K562 (cell line): ENCODE data around the gene NPVF. TPM values are rescaled to one million over a fixed set of nuclear protein-coding genes. Genes with fewer than 3 reads are reported as not detected.

Experiments
- ATAC-seq: fragments of 200-7000 bp; cut with Tn5 transposase; 3 replicates; pipeline ENCODE4 v1.9.1; 2020; ENCODE audit warnings: moderate library complexity
- BruUV-seq: library from RNA; stranded (reverse); fragments of 400-500 nt; replicated peaks from 2 replicates; lab custom pipeline; 2021; lab: Mats Ljungman, UMichigan
- CTCF ChIA-PET: fragments of 300-600 bp; formaldehyde crosslinking; extraction: SDS; loops from one replicate; lab custom pipeline; 2021; ENCODE audit warnings: low intra/inter-chr PET ratio; lab: Yijun Ruan, JAX
- POLR2A ChIA-PET: fragments of 300-600, 350-650 bp; sonication (Branson Sonifier 250); formaldehyde crosslinking; extraction: SDS; loops from one replicate; lab custom pipeline; 2021; ENCODE audit warnings: antibody characterized with exemption, inconsistent platforms; lab: Yijun Ruan, JAX
- DNase-seq, 4 experiments: peaks; one replicate each; pipeline versions ENCODE4 v3.0.0 to v3.0.0-alpha.2; 2011 to 2018; ENCODE audit warnings: low spot score in 3 of 4, mixed read lengths in 3 of 4; ENCODE audit errors: extremely low read depth in 1 of 4
- FAIRE-seq: peaks from 2 replicates; lab custom pipeline; 2011; peaks lifted over from hg19 to GRCh38; lab: Jason Lieb, UNC
- H2AFZ ChIP-seq: 2 replicates; pipeline ENCODE4 v1.6.0; 2011; ENCODE audit warnings: low read depth, low read length, control low read depth, inconsistent platforms
- H3K27ac ChIP-seq: fragments of 200-600 bp; 3 replicates; pipeline ENCODE4 v1.8.0; 2011; ENCODE audit warnings: low read depth, mild to moderate bottlenecking, control low read depth, inconsistent platforms, low read length, moderate library complexity, mixed read lengths; ENCODE audit errors: extremely low read depth
- H3K27me3 ChIP-seq, 2 experiments: fragments of 300-600 bp in 1 of 2; 2 replicates in 1 of 2; 3 replicates in 1 of 2; pipeline versions ENCODE4 v1.6.0 to v1.8.0; 2011; ENCODE audit warnings: inconsistent platforms in 2 of 2, low read length in 2 of 2, mild to moderate bottlenecking in 1 of 2, mixed read lengths in 1 of 2, moderate library complexity in 1 of 2; ENCODE audit not compliant: control insufficient read depth in 2 of 2, insufficient read depth in 2 of 2
- H3K36me3 ChIP-seq: fragments of 300-600 bp; 3 replicates; pipeline ENCODE4 v1.8.0; 2011; ENCODE audit warnings: mild to moderate bottlenecking, low read length, inconsistent platforms; ENCODE audit not compliant: control insufficient read depth, insufficient read depth
- H3K4me1 ChIP-seq, 2 experiments: fragments of 200-600 bp in 1 of 2; replicated peaks in 1 of 2; 2 replicates in 1 of 2; 3 replicates in 1 of 2; pipeline versions ENCODE4 v1.5.1 to v1.8.0; 2011; ENCODE audit warnings: inconsistent platforms in 2 of 2, low read length in 2 of 2, mild to moderate bottlenecking in 1 of 2, mixed read lengths in 1 of 2, moderate library complexity in 1 of 2; ENCODE audit not compliant: control insufficient read depth in 2 of 2, insufficient read depth in 2 of 2
- H3K4me2 ChIP-seq: 2 replicates; pipeline ENCODE4 v1.6.1; 2011; ENCODE audit warnings: low read length, control low read depth, inconsistent platforms, mixed read lengths; ENCODE audit not compliant: insufficient read depth
- H3K4me3 ChIP-seq: fragments of 200-600 bp; sonication (generic), shearing (Covaris generic); 2 replicates; pipeline ENCODE4 v1.5.1; 2016; ENCODE audit warnings: control low read depth, inconsistent platforms
- H3K79me2 ChIP-seq: fragments of 200-600 bp; 3 replicates; pipeline ENCODE4 v1.8.0; 2011; ENCODE audit warnings: low read length, inconsistent platforms; ENCODE audit not compliant: control insufficient read depth, insufficient read depth
- H3K9ac ChIP-seq, 2 experiments: 2 replicates each; pipeline versions ENCODE4 v1.6.0 to v1.6.1; 2011; ENCODE audit warnings: low read depth in 2 of 2, low read length in 2 of 2, control low read depth in 1 of 2, inconsistent platforms in 1 of 2, mild to moderate bottlenecking in 1 of 2, mixed read lengths in 1 of 2; ENCODE audit not compliant: insufficient read depth in 1 of 2
- H3K9me1 ChIP-seq: one replicate; pipeline ENCODE4 v1.6.0; 2011; ENCODE audit warnings: inconsistent platforms, mild to moderate bottlenecking, low read length, moderate library complexity; ENCODE audit not compliant: control insufficient read depth, insufficient read depth
- H3K9me3 ChIP-seq: replicated peaks from 2 replicates; pipeline ENCODE4 v1.5.1; 2011; ENCODE audit warnings: low read depth, low read length, inconsistent platforms; ENCODE audit not compliant: control insufficient read depth, insufficient read depth
- H4K20me1 ChIP-seq: replicated peaks from 2 replicates; pipeline ENCODE4 v1.6.1; 2011; ENCODE audit warnings: low read length, inconsistent platforms, mixed read lengths; ENCODE audit not compliant: control insufficient read depth, insufficient read depth
- ATF1 ChIP-seq, 2 experiments: fragments of 450-650 bp in 1 of 2; IDR thresholded peaks; 2 replicates each; pipeline ENCODE4 v1.6.1; 2016; ENCODE audit warnings: missing compliant biosample characterization in 1 of 2, missing genetic modification characterization in 1 of 2
- BRD4 ChIP-seq: fragments of 200-600 bp; sonication (generic); IDR thresholded peaks from 2 replicates; pipeline ENCODE4 v1.6.1; 2017; ENCODE audit warnings: inconsistent platforms
- CBX3 ChIP-seq, 2 experiments: IDR thresholded peaks; 1 replicate in 1 of 2; 2 replicates in 1 of 2; pipeline ENCODE4 v1.6.1; 2012; ENCODE audit warnings: inconsistent platforms in 2 of 2, low read length in 2 of 2, borderline replicate concordance in 1 of 2, control low read depth in 1 of 2
- FUS ChIP-seq: fragments of 200-400 bp; formaldehyde crosslinking; optimal IDR thresholded peaks from 2 replicates; pipeline ENCODE3; 2017; ENCODE audit warnings: low read depth, low read length
- HDAC2 ChIP-seq: fragments of 450-650 bp; IDR thresholded peaks from 2 replicates; pipeline ENCODE4 v1.6.1; 2016; ENCODE audit warnings: mild to moderate bottlenecking
- KDM4B ChIP-seq, 2 experiments: fragments of 450-650 bp in 1 of 2; sonication (generic) in 1 of 2; IDR thresholded peaks; 2 replicates each; pipeline ENCODE4 v1.6.1; 2016 to 2017; ENCODE audit warnings: borderline replicate concordance in 2 of 2, antibody characterized with exemption in 1 of 2, low read depth in 1 of 2, mild to moderate bottlenecking in 1 of 2
- RBM25 ChIP-seq: fragments of 200-400 bp; formaldehyde crosslinking; IDR thresholded peaks from 2 replicates; pipeline ENCODE4 v1.6.1; 2018; ENCODE audit warnings: low read length, low read depth, moderate library complexity; ENCODE audit not compliant: severe bottlenecking
- ZFP30 ChIP-seq: fragments of 250-450 bp; sonication (Bioruptor Pico); IDR thresholded peaks from 2 replicates; pipeline ENCODE4 v1.8.0; 2022; ENCODE audit warnings: moderate library complexity, mild to moderate bottlenecking, inconsistent platforms, borderline replicate concordance
- ZNF277 ChIP-seq: fragments of 250-450 bp; sonication (Bioruptor Pico); IDR thresholded peaks from 2 replicates; pipeline ENCODE4 v1.8.0; 2022; ENCODE audit warnings: inconsistent platforms, mild to moderate bottlenecking, moderate library complexity, borderline replicate concordance
- ZNF3 ChIP-seq: fragments of 250-450 bp; sonication (Bioruptor Pico); IDR thresholded peaks from 2 replicates; pipeline ENCODE4 v1.5.0; 2021; ENCODE audit warnings: mild to moderate bottlenecking, moderate library complexity
- ZNF311 ChIP-seq: fragments of 250-450 bp; sonication (Bioruptor Pico); IDR thresholded peaks from 2 replicates; pipeline ENCODE4 v1.4.0; 2020; ENCODE audit warnings: mild to moderate bottlenecking, moderate library complexity
- ZNF407 ChIP-seq: fragments of 450-650 bp; IDR thresholded peaks from 2 replicates; pipeline ENCODE4 v1.6.1; 2016; ENCODE audit warnings: low read depth
- WGBS: fragments of 100-300 bp; shearing (Covaris generic); methylation state at CpG from one replicate; pipeline ENCODE4 v1.1.6; 2016; ENCODE audit warnings: low coverage, mixed read lengths; ENCODE audit not compliant: insufficient coverage; ENCODE audit errors: missing lambda C conversion rate; 5-methylcytosine and 5-hydroxymethylcytosine counted together
- in situ Hi-C: fragments of 300-500 bp; cut with MboI; formaldehyde crosslinking; loops from 4 replicates; pipeline ENCODE4 v1.15.0; 2018; ENCODE audit warnings: inconsistent platforms, mixed read lengths
- intact Hi-C: fragments of 100-400 bp; cut with micrococcal nuclease; formaldehyde crosslinking; loops from 2 replicates; pipeline ENCODE4 v1.14.2; 2022
- polyA plus RNA-seq, 8 experiments: library from polyadenylated mRNA; depleted of rRNA in 4 of 8; stranded (reverse) in 5 of 8; unstranded in 3 of 8; fragments of >200 nt; fragmentation: Nextera tagmentation in 2 of 8; fragmentation: Illumina TruSeq in 1 of 8; extraction: Ambion mirVana in 2 of 8; extraction: Trizol in 1 of 8; gene quantifications; 2 replicates each; pipeline versions ENCODE4 v1.2.1 to v1.2.3, GENCODE V29; 2011 to 2014; ENCODE audit warnings: inconsistent platforms in 1 of 8, missing spikeins in 1 of 8
- total RNA-seq, 7 experiments: library from RNA; depleted of rRNA in 6 of 7; stranded (reverse); fragments of >200 nt in 6 of 7; fragmentation: Illumina TruSeq in 2 of 7; extraction: Trizol in 2 of 7; gene quantifications; 2 replicates each; pipeline versions ENCODE4 v1.2.1 to v1.2.3, GENCODE V29; 2011 to 2021; ENCODE audit warnings: low replicate concordance in 1 of 7

NPVF gene
- total and polyA plus RNA-seq, 9 of the 15 experiments (the other 6 are each of a cell fraction or from before 2014, with no cell fraction given), result not detected

- peak; percentile 79 for FAIRE-seq
- in situ Hi-C loops, result loop anchor here (5.0 kb wide), 3 partner anchors 128 to 593 kb away; no protein-coding TSS in a partner anchor
- TF ChIP-seq ZNF311 (CRISPR knock-in tag) (no peak), RBM25 (no peak), ZNF277 (no peak), CBX3 (IDR thresholded peaks at IDR 0.05; ENCODE audit: borderline replicate concordance in 1 of 2, low read length in 2 of 2) (no peak), FUS (no peak), ZNF407 (no peak), ATF1 (CRISPR knock-in tag; IDR thresholded peaks at IDR 0.05) (no peak), ATF1 (tag; IDR thresholded peaks at IDR 0.05) (no peak), KDM4B (IDR thresholded peaks at IDR 0.05; ENCODE audit: borderline replicate concordance in 2 of 2, low read depth in 1 of 2) (no peak), ZNF3 (CRISPR knock-in tag) (no peak), HDAC2 (no peak), BRD4 (no peak), ZFP30 (no peak)
These were observed 31.4 kb upstream of the NPVF start for GRCh38 chr7:25259487-25260243.

More at GRCh38 chr7:25259487-25260243, 31.4 kb upstream of the NPVF start:
- 2% methylated on average over 13 of the region's 13 CpGs for WGBS
- Histone ChIP-seq H3K9ac (no peak overlapping the region), H3K27me3 (peaks cover 0 to 8% of the 10 kb centered on the region in 2 experiments; a peak in 3 of 5 replicates), H3K9me1 (no peaks in the 10 kb centered on the region), H2AFZ (0 out of 2 replicates have a peak overlapping the region, but pooled peaks have one; percentile 32), H3K36me3 (no peaks in the 10 kb centered on the region), H3K79me2 (no peaks in the 10 kb centered on the region), H3K9me3 (no peaks in the 10 kb centered on the region), H3K4me2 (no peak overlapping the region), H3K27ac (no peak overlapping the region), H4K20me1 (no peaks in the 10 kb centered on the region), H3K4me1 (no peaks in the 10 kb centered on the region; a peak in 1 of 5 replicates), H3K4me3 (no peak overlapping the region)
- ATAC-seq, result peak; percentile 97
- peak; percentile 49 to 77 (median 56) for DNase-seq
- CTCF ChIA-PET, result interaction anchor here (0.7 to 3.2 kb wide), 9 partner anchors 129 to 1890 kb away, joined by 3 to 44 read pairs (median 7); no protein-coding TSS in a partner anchor
- no TSS peak for BruUV-seq
- intact Hi-C loops, result loop anchor here (1.0 kb wide), 3 partner anchors 130 to 592 kb away; no protein-coding TSS in a partner anchor
- POLR2A ChIA-PET, result interaction anchor here (0.5 kb wide), 1 partner anchor 29 kb away, joined by 3 read pairs; no protein-coding TSS in a partner anchor
